CD14-positive monocyte (primary cell): ENCODE measurements around the gene ZNF277. TPM values are rescaled to one million over a fixed set of nuclear protein-coding genes. Genes with fewer than 3 reads are reported as not detected.

Experiments used
- DNase-seq, 3 donors: peaks; one replicate each; pipeline ENCODE4 v3.0.0-alpha.2; 2011 to 2022
- H2AFZ ChIP-seq: 2 replicates; pipeline ENCODE4 v1.6.0; 2012; ENCODE audit warnings: mild to moderate bottlenecking, low read depth, low read length, inconsistent platforms; ENCODE audit not compliant: insufficient read depth, poor library complexity, severe bottlenecking
- H3K27ac ChIP-seq, 2 donors: 1 replicate in 1 of 2; 2 replicates in 1 of 2; pipeline ENCODE4 v1.5.1; 2012 to 2013; ENCODE audit warnings: low read length in 2 of 2, control low read depth in 1 of 2, inconsistent platforms in 1 of 2, low read depth in 1 of 2, mild to moderate bottlenecking in 1 of 2
- H3K27me3 ChIP-seq, 2 donors: one replicate each; pipeline versions ENCODE4 v1.6.0 to v1.6.1; 2011 to 2013; ENCODE audit warnings: low read length in 2 of 2; ENCODE audit not compliant: control insufficient read depth in 2 of 2, insufficient read depth in 2 of 2
- H3K36me3 ChIP-seq, 2 donors: replicated peaks in 1 of 2; 1 replicate in 1 of 2; 2 replicates in 1 of 2; pipeline versions ENCODE4 v1.5.1 to v1.6.1; 2012 to 2013; ENCODE audit warnings: low read length in 2 of 2, control low read depth in 1 of 2, inconsistent platforms in 1 of 2, mild to moderate bottlenecking in 1 of 2; ENCODE audit not compliant: insufficient read depth in 2 of 2, control insufficient read depth in 1 of 2
- H3K4me1 ChIP-seq, 2 donors: 1 replicate in 1 of 2; 2 replicates in 1 of 2; pipeline versions ENCODE4 v1.5.1 to v1.6.1; 2012 to 2013; ENCODE audit warnings: low read length in 2 of 2, control low read depth in 1 of 2, inconsistent platforms in 1 of 2, mild to moderate bottlenecking in 1 of 2, moderate library complexity in 1 of 2; ENCODE audit not compliant: insufficient read depth in 2 of 2, control insufficient read depth in 1 of 2
- H3K4me2 ChIP-seq: replicated peaks from 2 replicates; pipeline ENCODE3; 2012; ENCODE audit warnings: low read length, moderate library complexity, mild to moderate bottlenecking; ENCODE audit not compliant: poor library complexity, severe bottlenecking; ENCODE audit errors: extremely low read depth
- H3K4me3 ChIP-seq, 3 experiments: fragments of 200-600 bp in 1 of 3; sonication (generic) in 1 of 3; replicated peaks in 1 of 3; 1 replicate in 2 of 3; 2 replicates in 1 of 3; pipeline ENCODE4 v1.5.1; 2011 to 2013; ENCODE audit warnings: low read length in 3 of 3, mild to moderate bottlenecking in 3 of 3, control low read depth in 2 of 3, low read depth in 2 of 3, inconsistent platforms in 1 of 3, moderate library complexity in 1 of 3
- H3K79me2 ChIP-seq: 2 replicates; pipeline ENCODE4 v1.6.0; 2012; ENCODE audit warnings: mild to moderate bottlenecking, control low read depth, inconsistent platforms, low read length, moderate library complexity; ENCODE audit not compliant: insufficient read depth
- H3K9ac ChIP-seq: 2 replicates; pipeline ENCODE4 v1.6.0; 2017; ENCODE audit warnings: low read length, mild to moderate bottlenecking; ENCODE audit not compliant: insufficient read depth, poor library complexity, severe bottlenecking
- H3K9me3 ChIP-seq, 2 donors: replicated peaks in 1 of 2; 1 replicate in 1 of 2; 2 replicates in 1 of 2; pipeline versions ENCODE4 v1.5.1 to v1.6.1; 2012 to 2013; ENCODE audit warnings: low read length in 2 of 2, control low read depth in 1 of 2; ENCODE audit not compliant: control insufficient read depth in 1 of 2, insufficient read depth in 1 of 2
- H4K20me1 ChIP-seq: 2 replicates; pipeline ENCODE4 v1.6.0; 2012; ENCODE audit warnings: mild to moderate bottlenecking, low read length, control low read depth, moderate library complexity; ENCODE audit not compliant: insufficient read depth
- H3K27ac Mint-ChIP-seq, 7 donors: one replicate each; pipeline ENCODE4 v1.8.0; 2020; ENCODE audit warnings: mild to moderate bottlenecking in 7 of 7, mixed read lengths in 7 of 7, moderate library complexity in 6 of 7, inconsistent platforms in 2 of 7
- H3K27me3 Mint-ChIP-seq, 3 donors: one replicate each; pipeline ENCODE4 v1.8.0; 2021 to 2022; ENCODE audit warnings: low read depth in 3 of 3, mild to moderate bottlenecking in 3 of 3, mixed read lengths in 3 of 3, moderate library complexity in 3 of 3, inconsistent platforms in 1 of 3
- H3K36me3 Mint-ChIP-seq, 2 donors: one replicate each; pipeline ENCODE4 v1.8.0; 2020; ENCODE audit warnings: mixed read lengths in 2 of 2, inconsistent platforms in 1 of 2, mild to moderate bottlenecking in 1 of 2
- H3K4me1 Mint-ChIP-seq: one replicate; pipeline ENCODE4 v1.8.0; 2020; ENCODE audit warnings: mild to moderate bottlenecking, mixed read lengths
- H3K4me3 Mint-ChIP-seq, 2 donors: one replicate each; pipeline ENCODE4 v1.8.0; 2020; ENCODE audit warnings: mild to moderate bottlenecking in 2 of 2, mixed read lengths in 2 of 2, moderate library complexity in 1 of 2
- H3K9me3 Mint-ChIP-seq, 7 donors: one replicate each; pipeline ENCODE4 v1.8.0; 2020 to 2022; ENCODE audit warnings: mixed read lengths in 7 of 7, mild to moderate bottlenecking in 6 of 7, moderate library complexity in 6 of 7, inconsistent platforms in 2 of 7
- WGBS: methylation state at CpG from one replicate; pipeline ENCODE4 v1.1.5; 2013; ENCODE audit warnings: missing lambda C conversion rate; ENCODE audit not compliant: insufficient coverage; 5-methylcytosine and 5-hydroxymethylcytosine counted together
- intact Hi-C, 2 donors: fragments of 100-400 bp; cut with micrococcal nuclease; formaldehyde crosslinking; loops; one replicate each; pipeline versions ENCODE4 v1.15.0 to v1.15.1; 2023
- polyA plus RNA-seq, 3 donors: library from polyadenylated mRNA; depleted of rRNA in 1 of 3; unstranded in 2 of 3; stranded (reverse) in 1 of 3; fragments of 300-500 nt in 2 of 3; fragments of >200 nt in 1 of 3; fragmentation: Illumina TruSeq in 2 of 3; gene quantifications; 1 replicate in 2 of 3; 2 replicates in 1 of 3; pipeline ENCODE4 v1.2.3, GENCODE V29; 2012 to 2021
- TF ChIP-seq, protein P1 (sequence below): fragments of 200-600 bp; IDR thresholded peaks from one replicate; pipeline ENCODE4 v1.8.0; 2022; ENCODE audit warnings: antibody characterized with exemption, mild to moderate bottlenecking

Gene ZNF277
- polyA plus RNA-seq, 3 donors, result 17.5 to 20.7 (median 20.0) TPM

DNA sequence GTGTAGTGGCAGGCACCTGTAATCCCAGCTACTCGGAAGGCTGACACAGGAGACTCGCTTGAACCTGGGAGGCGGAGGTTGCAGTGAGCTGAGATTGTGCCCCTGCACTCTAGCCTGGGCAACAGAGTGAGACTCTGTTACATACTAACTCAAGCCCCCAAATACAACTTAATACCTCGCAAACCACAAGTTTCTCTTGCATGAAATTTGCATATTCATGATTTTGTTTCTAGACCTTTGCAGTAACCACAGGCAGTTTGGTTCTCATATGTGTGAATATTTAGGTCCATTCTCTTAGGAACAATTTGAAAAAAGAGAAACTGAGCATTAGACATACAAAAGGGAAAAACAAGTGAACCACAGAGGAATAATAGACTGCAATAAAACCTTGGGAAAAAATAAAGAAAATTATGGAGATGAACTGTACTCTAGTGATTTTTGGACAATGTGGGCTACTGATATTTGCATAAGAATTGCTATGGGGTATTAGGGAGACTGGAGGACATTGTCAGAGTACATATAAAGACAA is 77.0 kb downstream of the ZNF277 start:
- peaks cover 3% of the 10 kb centered on the region for H3K79me2 ChIP-seq
- no peak overlapping the region for H3K4me3 ChIP-seq
- H3K9me3 ChIP-seq, result no peaks in the 10 kb centered on the region
- Mint-ChIP-seq H3K4me1 (no peaks in the 10 kb centered on the region), H3K4me3 (no peak overlapping the region), H3K9me3 (peaks cover 0 to 4% (median 0%) of the 10 kb centered on the region in 7 donors), H3K36me3 (peaks cover 5 to 13% of the 10 kb centered on the region in 2 donors), H3K27ac (no peak overlapping the region), H3K27me3 (peaks cover 0 to 2% (median 0%) of the 10 kb centered on the region in 3 donors)
- no peaks in the 10 kb centered on the region for H3K4me1 ChIP-seq
- H4K20me1 ChIP-seq, result peaks cover 32% of the 10 kb centered on the region
- H3K9ac ChIP-seq, result no peak overlapping the region
- WGBS, result 94% methylated on average over 3 of the region's 4 CpGs
- intact Hi-C loops, result no loop called here
- no peak overlapping the region for H3K27ac ChIP-seq
- H3K36me3 ChIP-seq, result peaks cover 0 to 11% of the 10 kb centered on the region in 2 donors
- H2AFZ ChIP-seq, result no peak overlapping the region
- DNase-seq, result no peak
- TF ChIP-seq, protein P1, sequence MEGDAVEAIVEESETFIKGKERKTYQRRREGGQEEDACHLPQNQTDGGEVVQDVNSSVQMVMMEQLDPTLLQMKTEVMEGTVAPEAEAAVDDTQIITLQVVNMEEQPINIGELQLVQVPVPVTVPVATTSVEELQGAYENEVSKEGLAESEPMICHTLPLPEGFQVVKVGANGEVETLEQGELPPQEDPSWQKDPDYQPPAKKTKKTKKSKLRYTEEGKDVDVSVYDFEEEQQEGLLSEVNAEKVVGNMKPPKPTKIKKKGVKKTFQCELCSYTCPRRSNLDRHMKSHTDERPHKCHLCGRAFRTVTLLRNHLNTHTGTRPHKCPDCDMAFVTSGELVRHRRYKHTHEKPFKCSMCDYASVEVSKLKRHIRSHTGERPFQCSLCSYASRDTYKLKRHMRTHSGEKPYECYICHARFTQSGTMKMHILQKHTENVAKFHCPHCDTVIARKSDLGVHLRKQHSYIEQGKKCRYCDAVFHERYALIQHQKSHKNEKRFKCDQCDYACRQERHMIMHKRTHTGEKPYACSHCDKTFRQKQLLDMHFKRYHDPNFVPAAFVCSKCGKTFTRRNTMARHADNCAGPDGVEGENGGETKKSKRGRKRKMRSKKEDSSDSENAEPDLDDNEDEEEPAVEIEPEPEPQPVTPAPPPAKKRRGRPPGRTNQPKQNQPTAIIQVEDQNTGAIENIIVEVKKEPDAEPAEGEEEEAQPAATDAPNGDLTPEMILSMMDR, result no peak
- H3K4me2 ChIP-seq, result no peak overlapping the region
- no peaks in the 10 kb centered on the region for H3K27me3 ChIP-seq

DNA sequence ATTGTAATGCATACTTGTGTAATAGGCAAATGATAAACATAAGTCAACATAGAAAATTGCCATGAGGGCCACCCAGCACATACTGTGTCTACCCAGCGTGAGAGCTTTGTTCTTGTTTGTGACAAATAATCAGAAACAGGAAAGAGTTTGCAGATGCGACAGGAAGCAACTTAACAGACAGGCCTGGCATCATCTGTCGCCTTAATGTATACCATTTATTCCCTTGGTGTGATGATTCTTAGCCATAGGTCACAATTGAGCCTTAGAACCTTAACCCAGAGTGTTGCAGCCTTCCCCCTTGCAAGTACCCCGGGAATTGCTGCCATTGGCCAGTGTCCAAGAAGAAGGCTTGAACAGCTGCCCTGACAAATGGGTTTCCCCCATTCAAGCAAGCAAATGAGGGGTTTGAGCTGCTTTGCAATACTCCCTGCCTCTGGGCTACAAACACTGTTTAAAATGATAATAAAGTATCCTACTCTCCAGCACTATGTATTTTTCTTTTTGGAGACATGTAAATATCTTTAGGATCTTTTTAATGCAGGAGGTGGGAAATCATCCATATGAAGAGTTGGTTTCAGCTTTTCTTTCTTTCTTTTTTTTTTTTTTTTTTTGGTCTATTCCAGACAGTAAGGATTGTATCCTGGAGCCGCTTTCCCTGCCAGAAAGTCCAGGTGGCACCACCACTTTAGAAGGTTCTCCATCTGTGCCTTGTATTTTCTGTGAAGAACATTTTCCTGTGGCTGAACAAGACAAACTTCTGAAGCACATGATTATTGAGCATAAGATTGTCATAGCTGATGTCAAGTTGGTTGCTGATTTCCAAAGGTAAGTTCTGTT is 80.0 kb downstream of the ZNF277 start:
- Mint-ChIP-seq H3K4me3 (no peak overlapping the region), H3K9me3 (peaks cover 0 to 1% (median 0%) of the 10 kb centered on the region in 7 donors), H3K27ac (peak overlapping the region in 1 of 7 donors; percentile 50), H3K4me1 (no peaks in the 10 kb centered on the region), H3K36me3 (peaks cover 16% of the 10 kb centered on the region in 2 donors), H3K27me3 (no peaks in the 10 kb centered on the region)
- no peak for DNase-seq
- 78% methylated on average over 3 of the region's 5 CpGs for WGBS
- peaks cover 3% of the 10 kb centered on the region for H3K79me2 ChIP-seq
- H3K4me2 ChIP-seq, result no peak overlapping the region
- intact Hi-C loops, result no loop called here
- no peaks in the 10 kb centered on the region for H3K4me1 ChIP-seq
- H3K9me3 ChIP-seq, result no peaks in the 10 kb centered on the region
- H3K9ac ChIP-seq, result no peak overlapping the region
- no peak overlapping the region for H3K27ac ChIP-seq
- no peaks in the 10 kb centered on the region for H3K27me3 ChIP-seq
- H2AFZ ChIP-seq, result no peak overlapping the region
- TF ChIP-seq, protein P1, result no peak
- H3K36me3 ChIP-seq, result peaks cover 3 to 26% of the 10 kb centered on the region in 2 donors
- peaks cover 27% of the 10 kb centered on the region for H4K20me1 ChIP-seq
- H3K4me3 ChIP-seq, result no peak overlapping the region
